SJCRH30 (cell line): Measurements from ENCODE around the gene TBC1D9B. TPM values are rescaled to one million over a fixed set of nuclear protein-coding genes. Genes with fewer than 3 reads are reported as not detected.
A peak's percentile ranks its signal among the peaks of the same experiment; 100 is the strongest.

ENCODE experiments used
- DNase-seq, 2 experiments: peaks; one replicate each; pipeline ENCODE4 v3.0.0-alpha.2; 2015 to 2020
- H3K27ac ChIP-seq: fragments of 250-450 bp; sonication (Bioruptor Pico); 2 replicates; pipeline ENCODE4 v1.5.1; 2020; ENCODE audit warnings: mild to moderate bottlenecking, moderate library complexity
- H3K27me3 ChIP-seq: fragments of 250-450 bp; sonication (Bioruptor Pico); 2 replicates; pipeline ENCODE4 v1.5.1; 2020; ENCODE audit warnings: mild to moderate bottlenecking, moderate library complexity
- H3K36me3 ChIP-seq: fragments of 250-450 bp; sonication (Bioruptor Pico); 2 replicates; pipeline ENCODE4 v1.5.1; 2020; ENCODE audit warnings: mild to moderate bottlenecking, moderate library complexity
- H3K4me1 ChIP-seq: fragments of 250-450 bp; sonication (Bioruptor Pico); 2 replicates; pipeline ENCODE4 v1.5.1; 2020; ENCODE audit warnings: mild to moderate bottlenecking, moderate library complexity
- H3K4me3 ChIP-seq: fragments of 250-450 bp; sonication (Bioruptor Pico); 2 replicates; pipeline ENCODE4 v1.5.1; 2020; ENCODE audit warnings: mild to moderate bottlenecking, moderate library complexity
- H3K9me3 ChIP-seq: fragments of 250-450 bp; sonication (Bioruptor Pico); replicated peaks from 2 replicates; pipeline ENCODE4 v1.5.1; 2020; ENCODE audit warnings: mild to moderate bottlenecking, moderate library complexity
- total RNA-seq: library from RNA; depleted of rRNA; stranded (reverse); fragments of >200 nt; shearing (Covaris generic); gene quantifications from 2 replicates; pipeline ENCODE4 v1.2.3, GENCODE V29; 2014

The TBC1D9B gene
- total RNA-seq, 1 experiment from 2014 or later: 37.0 TPM

DNA sequence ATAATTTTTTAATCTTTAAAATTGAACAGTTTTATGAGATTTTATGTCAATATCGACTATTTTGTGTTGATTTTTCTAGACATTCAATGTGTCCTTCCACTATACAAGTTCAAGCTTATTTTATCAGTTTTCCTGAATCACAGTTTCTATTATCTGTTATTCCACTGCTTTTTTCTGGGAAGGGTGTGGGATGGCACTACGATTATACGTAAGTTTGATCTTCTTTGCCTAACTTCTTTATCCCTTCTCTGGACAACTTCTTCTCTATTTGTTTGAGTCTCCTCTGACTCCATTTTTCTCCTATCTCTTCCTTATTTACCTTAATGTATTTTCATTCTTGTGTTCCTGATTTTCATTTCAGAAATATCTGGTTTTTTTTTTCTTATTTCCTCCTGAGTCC is 24.5 kb downstream of the TBC1D9B start:
- no peak overlapping the region for H3K4me3 ChIP-seq
- no peak for DNase-seq
- H3K27me3 ChIP-seq: no peaks in the 10 kb centered on the region
- peaks cover 8% of the 10 kb centered on the region for H3K4me1 ChIP-seq
- H3K27ac ChIP-seq: no peak overlapping the region
- peaks cover 36% of the 10 kb centered on the region for H3K36me3 ChIP-seq
- H3K9me3 ChIP-seq: peaks cover 10% of the 10 kb centered on the region

DNA sequence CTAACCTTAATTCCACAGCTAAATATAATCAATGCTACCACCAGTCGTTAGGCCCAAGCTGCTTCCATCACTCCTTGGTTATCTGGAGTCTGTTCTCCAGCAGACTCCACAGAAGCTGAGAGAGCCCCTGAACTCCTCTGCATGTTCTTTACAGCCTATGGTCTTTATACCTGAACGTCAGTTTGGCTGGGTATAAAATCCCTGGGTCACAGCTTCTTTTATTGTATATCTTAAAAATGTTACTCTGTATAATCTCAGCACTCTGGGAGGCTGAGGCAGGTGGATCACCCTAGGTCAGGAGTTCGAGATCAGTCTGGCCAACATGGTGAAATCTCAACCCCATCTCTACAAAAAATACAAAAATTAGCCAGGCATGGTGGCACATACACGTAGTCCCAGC is 25.4 kb downstream of the TBC1D9B start:
- H3K27ac ChIP-seq: no peak overlapping the region
- peaks cover 42% of the 10 kb centered on the region for H3K36me3 ChIP-seq

DNA sequence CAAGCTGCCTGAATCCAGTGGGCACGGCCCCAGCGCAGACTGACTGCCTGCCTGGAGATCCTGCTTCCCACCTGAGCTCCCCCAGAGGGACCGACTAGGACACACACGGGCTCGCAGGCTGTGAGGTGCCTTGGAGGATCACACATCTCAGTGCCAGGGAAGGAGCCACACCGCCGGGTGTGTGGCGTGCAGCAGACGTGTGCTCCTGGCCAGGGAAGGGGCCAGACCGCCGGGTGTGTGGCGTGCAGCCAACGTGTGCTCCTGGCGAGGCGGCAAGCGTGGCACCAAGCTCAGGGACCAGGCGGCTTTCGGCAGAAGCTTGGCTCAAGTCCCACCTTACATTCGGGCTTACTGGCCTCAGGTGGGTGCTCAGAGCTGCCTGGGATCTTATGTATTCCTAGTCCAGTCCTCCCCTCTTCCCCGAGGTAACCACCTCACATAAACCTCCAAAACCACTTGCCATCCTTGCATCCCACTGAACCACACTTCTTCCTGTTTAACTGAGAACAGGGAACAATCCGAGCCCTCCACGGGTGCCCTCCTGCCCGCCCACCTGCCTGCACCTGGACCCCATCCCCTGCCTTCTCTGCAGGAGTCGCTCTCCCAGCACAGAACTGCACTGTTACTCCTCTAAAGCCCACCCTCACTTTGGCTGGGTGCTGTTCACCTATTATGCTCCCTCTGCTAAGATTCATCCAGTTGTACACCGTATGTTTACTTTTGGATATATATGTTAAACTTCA is 26.7 kb downstream of the TBC1D9B start:
- peaks cover 32% of the 10 kb centered on the region for H3K36me3 ChIP-seq
- H3K9me3 ChIP-seq: peaks cover 10% of the 10 kb centered on the region
- H3K27me3 ChIP-seq: no peaks in the 10 kb centered on the region
- no peak overlapping the region for H3K4me3 ChIP-seq
- DNase-seq: no peak
- H3K27ac ChIP-seq: no peak overlapping the region
- H3K4me1 ChIP-seq: peaks cover 18% of the 10 kb centered on the region

More for the DNA sequence above, 25.4 kb downstream of the TBC1D9B start:
- H3K27me3 ChIP-seq: no peaks in the 10 kb centered on the region
- H3K4me1 ChIP-seq: peaks cover 14% of the 10 kb centered on the region
- DNase-seq: no peak
- no peak overlapping the region for H3K4me3 ChIP-seq
- H3K9me3 ChIP-seq: peaks cover 10% of the 10 kb centered on the region

DNA sequence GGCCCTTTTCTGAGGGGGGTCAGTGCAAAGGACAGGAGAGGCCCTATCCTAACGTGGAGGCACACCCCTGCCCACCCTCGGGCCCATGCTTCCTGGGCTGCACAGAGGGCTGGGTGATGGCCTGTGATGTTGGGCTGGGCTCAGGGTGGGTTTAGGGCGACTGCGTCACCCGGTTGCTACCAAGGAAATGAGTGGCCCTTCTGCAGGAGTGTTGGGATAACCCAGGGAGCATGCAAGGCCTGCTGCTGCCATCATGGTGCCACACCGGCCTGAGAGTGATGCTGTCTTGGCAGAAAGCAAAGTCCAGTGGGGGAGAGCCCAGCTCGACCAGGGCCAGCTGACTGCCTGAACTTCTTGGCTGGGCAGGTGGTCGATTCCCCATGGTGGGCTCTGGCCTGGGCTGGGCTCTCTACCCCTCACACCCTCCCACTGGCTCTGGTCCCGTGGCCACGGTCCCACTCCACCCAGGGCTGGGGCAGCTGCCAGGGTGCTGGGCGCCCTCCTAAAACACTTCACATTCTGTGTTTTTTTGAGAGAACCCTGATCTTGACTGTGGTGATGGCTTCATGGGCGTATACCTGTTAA is 27.5 kb downstream of the TBC1D9B start:
- Histone ChIP-seq H3K27me3 (no peaks in the 10 kb centered on the region), H3K27ac (no peak overlapping the region), H3K9me3 (peaks cover 10% of the 10 kb centered on the region), H3K36me3 (peaks cover 30% of the 10 kb centered on the region), H3K4me1 (peaks cover 21% of the 10 kb centered on the region), H3K4me3 (no peak overlapping the region)
- no peak for DNase-seq

DNA sequence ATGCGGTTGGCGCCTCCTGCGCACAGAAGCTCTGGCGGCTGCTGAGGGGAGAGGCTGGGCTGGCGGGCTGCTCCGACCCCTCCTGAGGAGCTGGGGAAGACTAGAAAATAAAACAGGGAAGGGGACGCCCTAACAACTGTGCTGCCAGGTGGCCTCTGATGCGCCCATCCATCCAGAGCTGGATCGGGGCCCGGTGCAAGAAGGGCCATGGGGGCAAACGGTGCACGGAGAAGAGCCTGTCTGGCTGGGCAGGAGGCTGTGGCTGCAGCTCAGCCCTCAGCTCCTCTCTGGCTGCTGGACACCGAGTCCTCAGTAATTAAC is 28.0 kb downstream of the TBC1D9B start:
- no peaks in the 10 kb centered on the region for H3K27me3 ChIP-seq
- peaks cover 10% of the 10 kb centered on the region for H3K9me3 ChIP-seq
- H3K27ac ChIP-seq: no peak overlapping the region
- no peak overlapping the region for H3K4me3 ChIP-seq
- DNase-seq: no peak
- H3K36me3 ChIP-seq: peaks cover 25% of the 10 kb centered on the region
- H3K4me1 ChIP-seq: peaks cover 21% of the 10 kb centered on the region

DNA sequence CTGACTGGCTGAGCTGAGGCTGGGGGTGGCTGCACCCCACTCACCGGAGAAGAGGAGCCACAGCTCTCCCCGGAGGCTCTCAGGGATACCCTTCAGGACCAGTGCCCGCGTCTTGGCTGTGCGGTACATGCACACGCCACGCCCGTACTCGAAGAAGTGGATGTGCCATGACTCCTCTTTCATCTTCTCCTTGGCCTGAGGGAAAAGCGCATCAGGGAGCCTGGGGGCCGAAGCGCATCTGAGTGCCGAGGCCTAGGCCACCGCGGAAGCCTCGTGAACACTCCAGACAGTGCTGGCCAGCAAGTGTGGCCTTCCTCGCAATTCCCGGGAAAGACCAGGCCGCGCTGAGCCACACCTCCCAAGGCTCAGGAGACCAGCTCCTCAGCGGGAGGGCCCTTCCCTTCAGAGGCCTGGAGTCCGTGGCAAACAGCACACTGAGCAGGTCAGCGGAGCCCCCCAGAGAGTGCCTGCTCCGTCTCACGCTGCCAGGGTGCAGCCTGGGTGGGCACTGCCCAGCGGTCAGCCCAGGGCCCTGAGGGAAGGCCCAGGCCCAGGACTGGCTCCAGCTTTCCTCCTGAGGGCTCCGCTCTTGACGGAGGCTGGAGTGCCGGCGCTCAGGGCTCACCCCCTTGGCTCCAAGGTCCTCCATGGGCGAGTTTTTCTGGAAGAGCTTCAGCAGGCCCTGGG is 28.6 kb downstream of the TBC1D9B start:
- peak overlapping the region; percentile 57 for H3K27ac ChIP-seq
- H3K27me3 ChIP-seq: no peaks in the 10 kb centered on the region
- H3K36me3 ChIP-seq: peaks cover 19% of the 10 kb centered on the region
- no peak for DNase-seq
- peaks cover 21% of the 10 kb centered on the region for H3K4me1 ChIP-seq
- peaks cover 10% of the 10 kb centered on the region for H3K9me3 ChIP-seq
- no peak overlapping the region for H3K4me3 ChIP-seq

DNA sequence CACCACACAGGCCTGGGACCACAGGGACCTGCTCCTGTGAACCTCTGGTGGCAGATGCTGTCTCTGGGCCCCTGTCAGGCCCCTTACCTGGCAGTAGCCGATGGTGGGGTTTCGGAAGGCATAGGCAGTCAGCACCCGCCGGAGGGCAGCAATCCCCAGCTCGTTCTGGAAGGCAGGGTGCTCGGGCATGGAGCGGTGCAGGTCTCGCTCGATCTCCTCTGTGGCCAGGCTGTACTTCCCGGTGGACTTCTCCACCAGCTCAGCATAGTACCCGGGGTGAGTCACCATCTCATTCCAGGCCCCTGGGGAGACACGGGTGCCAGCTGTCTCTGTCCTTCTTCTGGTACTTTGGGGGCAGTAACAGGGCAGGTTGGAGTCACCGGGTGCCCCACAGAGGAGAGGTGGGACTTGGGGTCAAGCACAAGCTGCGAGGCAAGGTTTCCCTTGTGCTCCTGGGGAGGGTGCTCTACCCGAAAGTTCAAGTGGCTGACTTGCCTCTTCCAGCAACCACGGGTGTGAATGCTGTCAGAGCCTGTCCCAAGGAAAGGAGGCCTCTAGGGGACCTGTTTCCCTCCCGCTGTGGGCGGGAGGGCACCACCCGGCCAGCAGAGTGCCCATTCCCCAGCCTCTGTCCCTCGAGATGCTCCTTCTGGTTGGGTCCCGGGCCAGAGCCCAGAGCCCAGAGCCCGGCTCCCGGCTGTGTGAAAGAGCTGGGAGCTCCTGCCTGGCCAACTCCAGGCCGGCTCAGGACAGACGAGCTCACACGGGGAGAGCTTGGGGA is 29.3 kb downstream of the TBC1D9B start:
- no peaks in the 10 kb centered on the region for H3K27me3 ChIP-seq
- peak overlapping the region; percentile 57 for H3K27ac ChIP-seq
- peaks cover 8% of the 10 kb centered on the region for H3K9me3 ChIP-seq
- peaks cover 12% of the 10 kb centered on the region for H3K36me3 ChIP-seq
- peaks cover 21% of the 10 kb centered on the region for H3K4me1 ChIP-seq
- no peak overlapping the region for H3K4me3 ChIP-seq
- DNase-seq: peak; percentile 89 to 91

DNA sequence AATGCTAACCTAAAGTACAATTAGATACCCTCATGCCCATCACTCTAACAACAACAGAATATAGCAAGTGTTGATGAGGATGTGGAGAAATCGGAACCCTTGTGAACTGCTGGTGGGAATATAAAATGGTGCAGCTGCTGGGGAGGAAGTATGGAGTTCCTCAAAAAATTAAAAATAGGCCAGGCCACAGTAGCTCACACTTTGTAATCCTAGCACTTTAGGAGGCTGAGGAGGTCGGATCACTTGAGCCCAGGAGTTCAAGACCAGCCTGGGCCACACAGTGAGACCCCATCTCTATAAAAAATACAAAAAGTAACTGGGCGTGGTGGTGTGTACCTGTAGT is 31.1 kb downstream of the TBC1D9B start:
- H3K4me3 ChIP-seq: no peak overlapping the region
- DNase-seq: no peak
- H3K9me3 ChIP-seq: no peaks in the 10 kb centered on the region
- peaks cover 21% of the 10 kb centered on the region for H3K4me1 ChIP-seq
- H3K36me3 ChIP-seq: peaks cover 17% of the 10 kb centered on the region
- peak overlapping the region; percentile 17; the same call in 1 of the 2 replicates for H3K27ac ChIP-seq
- no peaks in the 10 kb centered on the region for H3K27me3 ChIP-seq

DNA sequence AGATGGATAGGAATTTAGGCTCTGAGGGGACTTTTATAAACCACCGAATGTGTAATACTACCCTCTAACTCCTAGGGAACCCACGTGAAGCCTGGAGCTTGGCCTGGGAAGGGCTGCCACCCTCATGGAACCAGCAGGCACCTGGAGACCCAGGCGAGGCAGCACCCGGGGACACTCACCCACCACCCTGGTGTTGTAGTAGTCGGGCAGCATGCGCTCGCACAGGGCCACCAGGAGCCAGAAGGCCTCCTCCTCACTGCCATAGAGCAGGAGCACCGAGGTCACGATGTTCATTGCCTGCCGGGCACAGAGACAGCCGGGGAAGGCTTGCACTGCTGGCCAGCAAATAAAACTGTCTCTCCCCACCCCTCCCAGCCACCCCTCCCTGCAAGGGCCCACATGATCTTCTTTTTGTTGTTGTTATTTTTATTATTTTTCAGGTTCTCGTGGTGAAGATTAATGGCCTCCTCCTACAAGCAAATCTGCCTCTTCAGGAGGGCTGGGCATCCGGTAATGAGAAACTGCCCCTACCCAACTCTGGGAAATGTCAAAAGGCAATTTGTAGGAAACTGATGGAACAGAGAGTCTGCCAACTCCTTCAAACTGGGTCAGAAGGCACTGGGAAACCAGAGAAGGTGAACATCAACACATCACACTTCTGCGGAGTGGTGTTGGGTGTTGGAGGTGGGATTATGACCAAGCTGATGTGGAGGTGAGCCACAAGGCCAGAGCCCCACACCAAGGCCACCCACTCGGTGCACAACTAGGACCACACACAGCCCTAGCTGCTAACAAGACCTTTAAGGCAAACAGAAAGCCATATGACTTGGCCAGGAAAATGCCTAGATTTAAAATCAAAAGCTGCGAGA is 31.7 kb downstream of the TBC1D9B start:
- peaks cover 17% of the 10 kb centered on the region for H3K36me3 ChIP-seq
- peak overlapping the region; percentile 17; the same call in 1 of the 2 replicates for H3K27ac ChIP-seq

DNA sequence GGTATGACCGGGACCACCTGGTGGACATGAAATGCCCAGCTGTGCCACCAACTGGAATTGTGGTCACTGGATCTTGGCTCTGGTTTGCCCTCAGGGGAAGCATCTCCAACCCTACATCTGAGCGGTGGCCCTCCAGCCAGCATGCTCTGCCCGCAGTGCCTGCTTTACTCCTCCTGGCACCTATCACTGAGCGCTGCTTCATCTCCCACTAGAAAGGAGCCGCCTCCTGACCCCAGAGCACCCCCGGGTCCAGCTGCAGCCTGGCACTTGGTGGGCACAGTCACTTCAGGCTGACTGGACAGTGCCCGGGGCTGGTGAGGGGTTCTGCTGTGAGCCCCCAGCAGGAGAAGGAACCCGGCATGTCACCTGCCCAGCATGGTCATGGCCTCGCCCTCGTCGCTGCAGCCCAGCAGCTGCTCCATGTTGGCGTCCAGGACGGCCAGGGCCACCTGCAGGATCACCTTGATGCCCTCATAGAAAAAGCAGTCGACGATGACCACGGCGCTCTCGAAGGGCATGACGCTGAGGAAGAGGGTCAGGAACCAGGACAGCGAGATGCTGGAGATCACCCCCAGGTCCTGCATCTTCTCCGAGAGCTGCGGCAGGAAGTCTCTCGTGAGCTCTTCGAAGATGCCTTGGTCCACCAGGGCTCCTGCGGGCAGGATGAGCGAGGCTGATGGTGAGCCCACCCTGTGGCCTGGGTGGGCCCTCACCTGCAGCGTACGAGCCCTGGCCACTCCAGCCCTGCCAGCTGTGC is 33.0 kb downstream of the TBC1D9B start:
- Histone ChIP-seq H3K9me3 (no peaks in the 10 kb centered on the region), H3K4me3 (no peak overlapping the region), H3K27me3 (no peaks in the 10 kb centered on the region), H3K27ac (no peak overlapping the region), H3K36me3 (peaks cover 20% of the 10 kb centered on the region), H3K4me1 (peaks cover 21% of the 10 kb centered on the region)
- no peak for DNase-seq

More for the DNA sequence above, 31.7 kb downstream of the TBC1D9B start:
- Histone ChIP-seq H3K9me3 (no peaks in the 10 kb centered on the region), H3K27me3 (no peaks in the 10 kb centered on the region), H3K4me3 (no peak overlapping the region), H3K4me1 (peaks cover 21% of the 10 kb centered on the region)
- DNase-seq: peak; percentile 79 to 80

DNA sequence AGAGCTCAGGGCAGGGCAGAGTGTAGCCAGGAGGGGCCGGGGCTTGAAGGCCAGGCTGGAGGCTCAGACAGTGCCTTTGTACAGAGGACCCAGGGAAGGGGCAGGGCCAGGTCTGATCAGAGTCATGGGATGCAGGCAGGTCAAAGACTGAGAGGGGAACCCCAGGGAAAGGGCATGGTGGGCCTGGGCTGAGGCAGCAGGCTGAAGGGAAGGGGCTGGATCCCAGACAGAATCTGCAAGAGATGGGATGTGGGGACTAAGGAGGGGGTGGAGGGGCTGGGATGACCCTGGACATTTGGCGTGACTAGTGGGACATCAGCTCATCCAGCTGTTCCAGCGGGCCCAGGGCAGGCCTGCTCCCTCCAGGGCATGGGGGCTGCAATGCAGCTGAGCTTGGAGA is 33.6 kb downstream of the TBC1D9B start:
- Histone ChIP-seq H3K27me3 (no peaks in the 10 kb centered on the region), H3K4me1 (peaks cover 21% of the 10 kb centered on the region), H3K27ac (no peak overlapping the region), H3K9me3 (no peaks in the 10 kb centered on the region), H3K36me3 (peaks cover 20% of the 10 kb centered on the region), H3K4me3 (no peak overlapping the region)
- DNase-seq: no peak

DNA sequence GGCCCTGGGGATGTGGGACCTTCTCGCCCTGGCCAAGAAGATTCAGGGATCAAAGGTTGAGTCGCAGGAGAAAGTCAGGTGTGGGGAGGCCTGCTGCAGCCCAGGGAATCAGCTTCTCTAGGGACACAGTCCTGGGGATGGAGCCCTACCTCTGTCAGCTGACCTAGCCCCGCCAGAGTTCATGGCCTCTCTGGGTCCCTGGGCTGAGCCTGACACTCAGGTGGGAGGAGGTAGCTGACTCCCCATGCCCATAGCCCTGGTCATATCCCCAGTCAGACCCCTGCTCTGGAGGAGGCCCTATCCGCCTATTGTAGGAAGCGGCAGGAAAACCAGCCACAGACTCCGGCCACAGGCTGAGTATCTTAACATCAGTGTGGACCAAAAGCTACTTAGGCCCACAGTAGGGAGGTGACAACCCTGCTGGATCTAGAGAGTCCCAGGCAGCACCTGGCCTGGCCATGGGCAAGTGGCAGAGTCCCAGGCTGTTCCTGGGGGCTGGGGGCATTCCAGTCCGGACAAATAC is 34.0 kb downstream of the TBC1D9B start:
- Histone ChIP-seq H3K9me3 (no peaks in the 10 kb centered on the region), H3K27ac (no peak overlapping the region), H3K36me3 (peaks cover 20% of the 10 kb centered on the region), H3K4me3 (no peak overlapping the region), H3K4me1 (peaks cover 18% of the 10 kb centered on the region), H3K27me3 (no peaks in the 10 kb centered on the region)
- DNase-seq: no peak

DNA sequence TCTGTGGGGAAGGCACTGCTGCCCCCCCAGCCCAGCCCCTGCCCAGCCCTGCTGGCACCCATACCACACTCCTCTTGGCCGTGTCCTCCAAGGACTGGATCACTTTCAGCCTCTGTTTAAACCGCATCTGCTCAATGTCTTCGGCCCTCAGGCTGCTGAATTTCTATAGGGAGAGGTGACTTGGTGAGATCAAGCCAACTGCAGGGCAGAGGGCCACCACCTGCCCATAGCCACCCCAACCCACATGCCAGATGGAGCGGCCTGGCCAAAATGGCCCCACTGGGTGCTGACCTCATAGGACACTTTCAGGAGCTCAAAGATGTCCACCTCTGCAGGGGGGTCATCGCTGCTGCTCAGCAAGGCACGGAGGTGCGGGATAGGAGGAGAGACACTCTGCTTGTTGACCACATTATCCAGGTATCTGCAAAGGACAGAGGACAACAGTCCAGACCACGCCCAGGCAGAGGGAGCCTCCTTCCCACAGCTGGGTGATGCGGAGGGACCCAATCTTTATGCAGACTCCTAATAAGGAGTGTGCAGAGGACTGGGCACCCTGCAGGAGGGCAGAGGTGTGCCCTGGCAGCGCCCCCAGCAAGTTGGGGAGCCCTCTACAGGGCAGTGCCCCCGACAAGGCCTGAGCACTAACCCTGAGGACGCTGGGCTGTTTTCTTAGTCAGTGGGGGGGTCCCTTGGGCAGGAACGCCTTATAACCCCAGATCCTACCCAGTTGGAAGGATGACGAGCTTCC is 34.7 kb downstream of the TBC1D9B start:
- Histone ChIP-seq H3K36me3 (peaks cover 19% of the 10 kb centered on the region), H3K27me3 (no peaks in the 10 kb centered on the region), H3K4me1 (peaks cover 12% of the 10 kb centered on the region), H3K27ac (no peak overlapping the region), H3K9me3 (no peaks in the 10 kb centered on the region), H3K4me3 (no peak overlapping the region)
- no peak for DNase-seq
